SK-N-SH (cell line): ENCODE results near the gene G2E3. TPM values are rescaled to one million over a fixed set of nuclear protein-coding genes. Genes with fewer than 3 reads are reported as not detected.

Experiments used
- CTCF ChIA-PET: fragments of 300-600, 350-600 bp; formaldehyde crosslinking; extraction: SDS; loops from one replicate; lab custom pipeline; 2021; lab: Yijun Ruan, JAX
- POLR2A ChIA-PET: fragments of 350-600 bp; sonication (Branson Sonifier 250); formaldehyde crosslinking; extraction: SDS; loops from one replicate; lab custom pipeline; 2020; ENCODE audit warnings: antibody characterized with exemption, inconsistent platforms; lab: Yijun Ruan, JAX
- DNase-seq: peaks from one replicate; pipeline ENCODE4 v3.0.0; 2012
- H2AFZ ChIP-seq: fragments of 200-600 bp; sonication (generic); 2 replicates; pipeline ENCODE4 v1.8.1; 2016; ENCODE audit warnings: antibody characterized with exemption, mild to moderate bottlenecking, low read depth
- H3F3A ChIP-seq: fragments of 200-600 bp; sonication (generic); replicated peaks from 2 replicates; pipeline ENCODE3; 2016; ENCODE audit warnings: antibody characterized with exemption, mild to moderate bottlenecking; ENCODE audit not compliant: insufficient read depth
- H3K27ac ChIP-seq, 2 experiments: fragments of 200-500 bp in 1 of 2; fragments of 200-600 bp in 1 of 2; sonication (Bioruptor generic) in 1 of 2; sonication (generic), shearing (Covaris generic) in 1 of 2; 2 replicates each; pipeline versions ENCODE4 v1.5.1 to v1.6.1; 2014 to 2016; ENCODE audit warnings: low read depth in 2 of 2, inconsistent platforms in 1 of 2, low read length in 1 of 2, mild to moderate bottlenecking in 1 of 2, mixed read lengths in 1 of 2
- H3K27me3 ChIP-seq: fragments of 200-600 bp; sonication (generic), shearing (Covaris generic); 2 replicates; pipeline ENCODE4 v1.6.1; 2016; ENCODE audit warnings: mixed run types; ENCODE audit not compliant: insufficient read depth
- H3K36me3 ChIP-seq, 2 experiments: fragments of 200-500 bp in 1 of 2; fragments of 200-600 bp in 1 of 2; sonication (Bioruptor generic) in 1 of 2; sonication (generic) in 1 of 2; replicated peaks in 1 of 2; 2 replicates each; pipeline versions ENCODE3 to v1.5.1; 2014 to 2016; ENCODE audit warnings: low read length in 1 of 2, mild to moderate bottlenecking in 1 of 2; ENCODE audit not compliant: insufficient read depth in 2 of 2, control insufficient read depth in 1 of 2
- H3K4me1 ChIP-seq, 2 experiments: fragments of 200-500 bp in 1 of 2; fragments of 200-600 bp in 1 of 2; sonication (Bioruptor generic) in 1 of 2; sonication (generic), shearing (Covaris generic) in 1 of 2; 2 replicates each; pipeline versions ENCODE4 v1.5.1 to v1.6.1; 2014 to 2016; ENCODE audit warnings: low read depth in 1 of 2, low read length in 1 of 2, mixed run types in 1 of 2; ENCODE audit not compliant: insufficient read depth in 2 of 2, control insufficient read depth in 1 of 2
- H3K4me2 ChIP-seq: fragments of 200-600 bp; sonication (generic), shearing (Covaris generic); 2 replicates; pipeline ENCODE4 v1.6.1; 2017; ENCODE audit warnings: mixed run types
- H3K4me3 ChIP-seq, 2 experiments: fragments of 200-500 bp in 1 of 2; fragments of 200-600 bp in 1 of 2; sonication (Bioruptor generic) in 1 of 2; sonication (generic), shearing (Covaris generic) in 1 of 2; 2 replicates each; pipeline versions ENCODE4 v1.5.1 to v1.8.1; 2014 to 2016; ENCODE audit warnings: low read depth in 2 of 2, inconsistent platforms in 1 of 2, low read length in 1 of 2, mild to moderate bottlenecking in 1 of 2, mixed read lengths in 1 of 2, moderate library complexity in 1 of 2
- H3K79me2 ChIP-seq: fragments of 200-600 bp; sonication (generic); 2 replicates; pipeline ENCODE4 v1.8.1; 2017; ENCODE audit warnings: mild to moderate bottlenecking; ENCODE audit not compliant: insufficient read depth
- H3K9ac ChIP-seq: fragments of 200-600 bp; sonication (generic); 2 replicates; pipeline ENCODE4 v1.6.1; 2017; ENCODE audit warnings: mixed run types
- H3K9me2 ChIP-seq: fragments of 200-600 bp; sonication (generic); 2 replicates; pipeline ENCODE4 v1.6.1; 2017; ENCODE audit warnings: mixed run types
- H3K9me3 ChIP-seq: fragments of 200-600 bp; sonication (generic); 2 replicates; pipeline ENCODE4 v1.6.1; 2017; ENCODE audit warnings: mixed run types, mild to moderate bottlenecking, moderate library complexity
- H4K20me1 ChIP-seq: fragments of 200-600 bp; sonication (generic); 2 replicates; pipeline ENCODE4 v1.6.1; 2017; ENCODE audit warnings: mild to moderate bottlenecking, mixed run types; ENCODE audit not compliant: insufficient read depth
- EP300 ChIP-seq, 2 experiments: IDR thresholded peaks; 2 replicates each; pipeline versions ENCODE4 v1.4.0 to v1.6.1; 2012; ENCODE audit warnings: borderline replicate concordance in 1 of 2, low read depth in 1 of 2, low read length in 1 of 2
- FOXJ3 ChIP-seq: sonication (generic); formaldehyde crosslinking; IDR thresholded peaks from 2 replicates; pipeline ENCODE4 v1.5.1; 2020; ENCODE audit warnings: mild to moderate bottlenecking, missing genetic modification reagents
- FOXM1 ChIP-seq: IDR thresholded peaks from 2 replicates; pipeline ENCODE4 v1.4.0; 2012; ENCODE audit warnings: low read depth, mild to moderate bottlenecking
- GABPA ChIP-seq: IDR thresholded peaks from 2 replicates; pipeline ENCODE4 v1.4.0; 2012; ENCODE audit warnings: low read depth, mild to moderate bottlenecking
- GATA2 ChIP-seq: sonication (generic); formaldehyde crosslinking; IDR thresholded peaks from 2 replicates; pipeline ENCODE4 v1.5.0; 2020; ENCODE audit warnings: mild to moderate bottlenecking, missing genetic modification reagents
- MEF2A ChIP-seq: IDR thresholded peaks from 2 replicates; pipeline ENCODE4 v1.4.0; 2012; ENCODE audit warnings: low read depth, borderline replicate concordance
- MXI1 ChIP-seq: IDR thresholded peaks from 2 replicates; pipeline ENCODE4 v1.6.1; 2012; ENCODE audit warnings: mild to moderate bottlenecking, low read depth, low read length, improper control_type of control experiment
- NFIC ChIP-seq: IDR thresholded peaks from 2 replicates; pipeline ENCODE4 v1.4.0; 2012; ENCODE audit warnings: borderline replicate concordance
- POLR2AphosphoS5 ChIP-seq: IDR thresholded peaks from 2 replicates; pipeline ENCODE4 v1.6.1; 2012; ENCODE audit warnings: low read depth, low read length
- RCOR1 ChIP-seq: fragments of 150-350 bp; IDR thresholded peaks from 2 replicates; pipeline ENCODE4 v1.6.1; 2017; ENCODE audit warnings: antibody characterized with exemption, low read length
- SIN3A ChIP-seq: IDR thresholded peaks from 2 replicates; pipeline ENCODE4 v1.6.1; 2012; ENCODE audit warnings: low read depth, mild to moderate bottlenecking, low read length, moderate library complexity, borderline replicate concordance
- SMC3 ChIP-seq: IDR thresholded peaks from 2 replicates; pipeline ENCODE4 v1.6.1; 2012; ENCODE audit warnings: low read depth, low read length, improper control_type of control experiment
- TAF1 ChIP-seq: IDR thresholded peaks from 2 replicates; pipeline ENCODE4 v1.6.1; 2012; ENCODE audit warnings: low read depth, mild to moderate bottlenecking, low read length, moderate library complexity, borderline replicate concordance
- WGBS: methylation state at CpG from one replicate; pipeline ENCODE4 v1.1.6; 2017; ENCODE audit warnings: low lambda C conversion rate; 5-methylcytosine and 5-hydroxymethylcytosine counted together
- polyA plus RNA-seq, 3 experiments: library from polyadenylated mRNA; depleted of rRNA; stranded (reverse); fragments of >200 nt; gene quantifications; 2 replicates each; pipeline ENCODE4 v1.2.3, GENCODE V29; 2012
- TF ChIP-seq, protein P1 (sequence below): IDR thresholded peaks from 2 replicates; pipeline ENCODE4 v1.4.0; 2012; ENCODE audit warnings: low read depth
- TF ChIP-seq, protein P2 (sequence below): IDR thresholded peaks from 2 replicates; pipeline ENCODE4 v1.6.1; 2012; ENCODE audit warnings: mild to moderate bottlenecking, low read depth, low read length, moderate library complexity
- TF ChIP-seq, protein P3 (sequence below): IDR thresholded peaks from 2 replicates; pipeline ENCODE4 v1.4.0; 2012; ENCODE audit warnings: low read depth, borderline replicate concordance
- TF ChIP-seq, protein P4 (sequence below): fragments of 200-600 bp; sonication (generic); IDR thresholded peaks from 2 replicates; pipeline ENCODE4 v1.6.1; 2017; ENCODE audit warnings: antibody characterized with exemption, mild to moderate bottlenecking, moderate library complexity
- TF ChIP-seq, protein P5 (sequence below): fragments of 150-350 bp; IDR thresholded peaks from 2 replicates; pipeline ENCODE4 v1.6.1; 2017; ENCODE audit warnings: antibody characterized with exemption, low read length, low read depth, borderline replicate concordance

G2E3 gene
- polyA plus RNA-seq, 1 of the 3 experiments (the other 2 are of a cell fraction) = 2.9 TPM

DNA sequence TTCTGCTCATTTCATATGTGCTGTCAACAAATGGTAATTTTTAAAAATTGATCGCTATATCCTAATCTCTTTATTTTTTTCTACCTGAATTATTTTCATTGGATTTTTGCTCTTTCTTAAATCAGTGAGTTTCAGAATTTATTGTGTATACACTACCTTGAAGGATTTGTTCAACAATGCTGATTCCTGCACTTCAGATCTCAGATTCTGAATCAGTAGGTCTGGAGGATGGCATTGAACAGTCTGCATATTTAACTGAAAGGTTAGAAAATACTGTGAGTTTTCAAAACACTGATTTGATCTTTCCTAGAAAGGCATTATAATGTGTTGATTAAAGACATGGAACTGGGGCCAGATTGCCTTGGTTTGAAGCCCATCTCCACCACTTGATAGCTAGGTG is 1.6 kb downstream of the G2E3 start:
- H3K27ac ChIP-seq = no peak overlapping the region
- peaks cover 8 to 16% of the 10 kb centered on the region in 2 experiments; a peak in 3 of 4 replicates for H3K4me1 ChIP-seq

More for the DNA sequence above, 1.6 kb downstream of the G2E3 start:
- no peak overlapping the region for H2AFZ ChIP-seq
- peak overlapping the region; percentile 87; the same call in 1 of the 2 replicates for H3K9ac ChIP-seq
- H4K20me1 ChIP-seq = peaks cover 27% of the 10 kb centered on the region; the same call in 1 of the 2 replicates
- peak overlapping the region; percentile 96 to 99 for H3K4me3 ChIP-seq
- TF ChIP-seq, protein P1, sequence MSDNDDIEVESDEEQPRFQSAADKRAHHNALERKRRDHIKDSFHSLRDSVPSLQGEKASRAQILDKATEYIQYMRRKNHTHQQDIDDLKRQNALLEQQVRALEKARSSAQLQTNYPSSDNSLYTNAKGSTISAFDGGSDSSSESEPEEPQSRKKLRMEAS = no peak
- TF ChIP-seq NFIC = no peak
- TF ChIP-seq, protein P2, sequence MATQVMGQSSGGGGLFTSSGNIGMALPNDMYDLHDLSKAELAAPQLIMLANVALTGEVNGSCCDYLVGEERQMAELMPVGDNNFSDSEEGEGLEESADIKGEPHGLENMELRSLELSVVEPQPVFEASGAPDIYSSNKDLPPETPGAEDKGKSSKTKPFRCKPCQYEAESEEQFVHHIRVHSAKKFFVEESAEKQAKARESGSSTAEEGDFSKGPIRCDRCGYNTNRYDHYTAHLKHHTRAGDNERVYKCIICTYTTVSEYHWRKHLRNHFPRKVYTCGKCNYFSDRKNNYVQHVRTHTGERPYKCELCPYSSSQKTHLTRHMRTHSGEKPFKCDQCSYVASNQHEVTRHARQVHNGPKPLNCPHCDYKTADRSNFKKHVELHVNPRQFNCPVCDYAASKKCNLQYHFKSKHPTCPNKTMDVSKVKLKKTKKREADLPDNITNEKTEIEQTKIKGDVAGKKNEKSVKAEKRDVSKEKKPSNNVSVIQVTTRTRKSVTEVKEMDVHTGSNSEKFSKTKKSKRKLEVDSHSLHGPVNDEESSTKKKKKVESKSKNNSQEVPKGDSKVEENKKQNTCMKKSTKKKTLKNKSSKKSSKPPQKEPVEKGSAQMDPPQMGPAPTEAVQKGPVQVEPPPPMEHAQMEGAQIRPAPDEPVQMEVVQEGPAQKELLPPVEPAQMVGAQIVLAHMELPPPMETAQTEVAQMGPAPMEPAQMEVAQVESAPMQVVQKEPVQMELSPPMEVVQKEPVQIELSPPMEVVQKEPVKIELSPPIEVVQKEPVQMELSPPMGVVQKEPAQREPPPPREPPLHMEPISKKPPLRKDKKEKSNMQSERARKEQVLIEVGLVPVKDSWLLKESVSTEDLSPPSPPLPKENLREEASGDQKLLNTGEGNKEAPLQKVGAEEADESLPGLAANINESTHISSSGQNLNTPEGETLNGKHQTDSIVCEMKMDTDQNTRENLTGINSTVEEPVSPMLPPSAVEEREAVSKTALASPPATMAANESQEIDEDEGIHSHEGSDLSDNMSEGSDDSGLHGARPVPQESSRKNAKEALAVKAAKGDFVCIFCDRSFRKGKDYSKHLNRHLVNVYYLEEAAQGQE = no peak
- TF ChIP-seq MXI1 = no peak
- no peak for TF ChIP-seq EP300 (IDR thresholded peaks at IDR 0.05; ENCODE audit: borderline replicate concordance in 1 of 2, low read depth in 1 of 2, low read length in 1 of 2)
- TF ChIP-seq, protein P3, sequence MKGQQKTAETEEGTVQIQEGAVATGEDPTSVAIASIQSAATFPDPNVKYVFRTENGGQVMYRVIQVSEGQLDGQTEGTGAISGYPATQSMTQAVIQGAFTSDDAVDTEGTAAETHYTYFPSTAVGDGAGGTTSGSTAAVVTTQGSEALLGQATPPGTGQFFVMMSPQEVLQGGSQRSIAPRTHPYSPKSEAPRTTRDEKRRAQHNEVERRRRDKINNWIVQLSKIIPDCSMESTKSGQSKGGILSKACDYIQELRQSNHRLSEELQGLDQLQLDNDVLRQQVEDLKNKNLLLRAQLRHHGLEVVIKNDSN = no peak
- TF ChIP-seq, protein P4, sequence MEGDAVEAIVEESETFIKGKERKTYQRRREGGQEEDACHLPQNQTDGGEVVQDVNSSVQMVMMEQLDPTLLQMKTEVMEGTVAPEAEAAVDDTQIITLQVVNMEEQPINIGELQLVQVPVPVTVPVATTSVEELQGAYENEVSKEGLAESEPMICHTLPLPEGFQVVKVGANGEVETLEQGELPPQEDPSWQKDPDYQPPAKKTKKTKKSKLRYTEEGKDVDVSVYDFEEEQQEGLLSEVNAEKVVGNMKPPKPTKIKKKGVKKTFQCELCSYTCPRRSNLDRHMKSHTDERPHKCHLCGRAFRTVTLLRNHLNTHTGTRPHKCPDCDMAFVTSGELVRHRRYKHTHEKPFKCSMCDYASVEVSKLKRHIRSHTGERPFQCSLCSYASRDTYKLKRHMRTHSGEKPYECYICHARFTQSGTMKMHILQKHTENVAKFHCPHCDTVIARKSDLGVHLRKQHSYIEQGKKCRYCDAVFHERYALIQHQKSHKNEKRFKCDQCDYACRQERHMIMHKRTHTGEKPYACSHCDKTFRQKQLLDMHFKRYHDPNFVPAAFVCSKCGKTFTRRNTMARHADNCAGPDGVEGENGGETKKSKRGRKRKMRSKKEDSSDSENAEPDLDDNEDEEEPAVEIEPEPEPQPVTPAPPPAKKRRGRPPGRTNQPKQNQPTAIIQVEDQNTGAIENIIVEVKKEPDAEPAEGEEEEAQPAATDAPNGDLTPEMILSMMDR = no peak
- no peak for TF ChIP-seq GABPA
- no peak for TF ChIP-seq FOXJ3 (CRISPR knock-in tag)
- no peak for TF ChIP-seq GATA2 (CRISPR knock-in tag)
- no peak for TF ChIP-seq SMC3
- TF ChIP-seq FOXM1 = no peak
- TF ChIP-seq SIN3A = no peak
- no peak for TF ChIP-seq RCOR1
- TF ChIP-seq TAF1 = no peak
- no peak for TF ChIP-seq MEF2A
- TF ChIP-seq POLR2AphosphoS5 = no peak
- TF ChIP-seq, protein P5, sequence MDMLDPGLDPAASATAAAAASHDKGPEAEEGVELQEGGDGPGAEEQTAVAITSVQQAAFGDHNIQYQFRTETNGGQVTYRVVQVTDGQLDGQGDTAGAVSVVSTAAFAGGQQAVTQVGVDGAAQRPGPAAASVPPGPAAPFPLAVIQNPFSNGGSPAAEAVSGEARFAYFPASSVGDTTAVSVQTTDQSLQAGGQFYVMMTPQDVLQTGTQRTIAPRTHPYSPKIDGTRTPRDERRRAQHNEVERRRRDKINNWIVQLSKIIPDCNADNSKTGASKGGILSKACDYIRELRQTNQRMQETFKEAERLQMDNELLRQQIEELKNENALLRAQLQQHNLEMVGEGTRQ = no peak
- DNase-seq = no peak
- 6% methylated on average over 1 of the region's 1 CpG for WGBS
- ChIA-PET CTCF (no interaction called here), POLR2A (no interaction called here)
- H3K27me3 ChIP-seq = no peaks in the 10 kb centered on the region
- H3K9me3 ChIP-seq = no peaks in the 10 kb centered on the region
- peaks cover 6% of the 10 kb centered on the region for H3F3A ChIP-seq
- no peaks in the 10 kb centered on the region for H3K9me2 ChIP-seq
- H3K4me2 ChIP-seq = peak overlapping the region; percentile 75
- H3K36me3 ChIP-seq = peaks cover 4 to 13% of the 10 kb centered on the region in 2 experiments
- H3K79me2 ChIP-seq = peaks cover 66% of the 10 kb centered on the region
